ENCODE data around the gene GOLPH3L.

Gene GOLPH3L

GRCh38 chr1:150621497-150622302 lies 75.3 kb downstream of the GOLPH3L start:
- peak; percentile 11 for DNase-seq (ENCODE audit: low read depth)
- peak; percentile 64 for TF ChIP-seq CTCF (IDR thresholded peaks at IDR 0.05; ENCODE audit: control insufficient read depth, extremely low read depth, insufficient read depth)
- H3K4me3 ChIP-seq (ENCODE audit: low read depth, low read length) = no peak overlapping the region

GRCh38 chr1:150620919-150621318 lies 76.0 kb downstream of the GOLPH3L start:
- H3K4me3 ChIP-seq (ENCODE audit: low read depth, low read length) = no peak overlapping the region
- no peak for TF ChIP-seq CTCF (IDR thresholded peaks at IDR 0.05; ENCODE audit: control insufficient read depth, extremely low read depth, insufficient read depth)
- DNase-seq (ENCODE audit: low read depth) = no peak

DNA sequence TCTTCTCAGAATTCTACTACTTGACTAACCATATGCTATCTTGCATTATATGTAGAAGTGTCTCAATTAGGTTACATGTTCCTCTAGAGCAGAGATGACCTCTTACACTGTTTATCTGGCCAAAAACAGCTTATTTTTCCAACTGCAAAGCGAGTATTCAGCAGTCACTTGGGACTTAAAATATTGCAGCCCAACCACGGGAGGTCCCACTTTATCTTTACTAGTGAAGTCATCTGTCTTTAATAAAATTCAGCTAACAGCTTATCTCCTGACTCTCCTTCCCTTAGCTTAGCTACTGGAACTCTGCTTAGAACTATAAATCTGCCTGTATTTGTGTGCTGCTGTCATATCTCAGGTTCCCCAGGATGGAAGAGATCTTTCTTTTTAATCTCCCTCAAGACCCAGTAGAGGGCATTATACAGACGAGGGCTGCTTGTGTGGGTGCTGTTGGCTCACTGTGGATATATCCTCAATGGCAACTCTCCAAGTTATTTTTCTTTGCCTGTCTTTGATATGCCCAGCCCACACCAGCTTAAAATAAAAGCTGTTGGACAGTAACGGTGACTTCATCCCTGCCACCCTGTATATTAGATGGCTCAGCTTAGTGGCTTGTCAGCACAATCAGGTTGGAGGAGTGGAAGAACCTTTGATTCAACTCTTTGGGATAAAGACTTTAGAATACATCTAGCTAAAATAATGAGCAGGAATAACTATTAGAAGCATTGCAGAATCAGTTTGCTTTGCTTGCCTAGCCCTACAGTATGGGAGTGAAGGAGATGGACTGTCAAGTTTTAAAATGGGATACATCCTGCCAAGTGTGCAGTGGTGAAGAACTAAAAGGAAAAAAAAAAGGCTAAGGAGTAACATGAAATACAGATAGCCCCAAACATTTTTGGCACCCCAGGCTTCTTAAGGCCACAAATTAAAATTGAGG lies 77.1 kb downstream of the GOLPH3L start:
- peak; percentile 78 for DNase-seq (ENCODE audit: low read depth)
- TF ChIP-seq CTCF (IDR thresholded peaks at IDR 0.05; ENCODE audit: control insufficient read depth, extremely low read depth, insufficient read depth) = peak; percentile 70
- H3K4me3 ChIP-seq (ENCODE audit: low read depth, low read length) = no peak overlapping the region

DNA sequence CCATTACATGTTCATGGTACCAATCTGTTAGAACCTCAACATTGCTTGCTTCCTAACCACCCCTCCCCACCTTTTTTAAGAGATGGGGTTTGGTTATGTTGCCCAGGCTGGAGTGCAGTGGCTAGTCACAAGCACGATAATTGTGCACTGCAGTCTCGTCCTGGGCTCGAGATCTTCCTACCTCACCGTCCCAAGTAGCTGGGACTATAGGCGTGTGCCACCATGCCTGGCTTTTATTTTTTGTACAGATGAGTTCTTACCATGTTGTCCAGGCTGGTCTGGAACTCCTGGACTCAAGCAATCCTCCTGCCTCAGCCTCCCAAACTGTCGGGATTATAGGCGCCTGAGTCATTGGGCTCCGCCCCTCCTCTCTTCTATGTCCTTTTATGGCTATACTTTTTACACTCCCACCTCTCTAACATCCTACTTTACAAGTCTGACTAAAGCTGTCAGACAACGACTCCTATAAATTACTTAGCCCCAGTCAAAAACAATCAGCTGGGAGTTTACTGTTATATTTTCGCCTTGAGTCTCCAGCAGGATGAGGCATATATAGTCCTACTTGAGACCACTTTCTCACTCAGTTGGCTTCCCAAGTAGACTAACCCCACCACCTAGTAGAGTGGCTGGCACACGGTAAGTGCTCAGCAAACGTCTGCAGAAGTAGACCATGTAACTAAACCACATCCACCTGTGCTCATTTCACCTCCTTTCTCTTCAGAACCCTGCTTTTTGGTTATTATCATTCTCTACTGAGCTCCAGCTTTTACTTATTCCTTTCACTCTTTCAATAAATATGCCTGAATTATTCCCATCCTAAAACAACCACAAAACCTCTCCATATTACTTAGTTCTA lies 81.4 kb downstream of the GOLPH3L start:
- TF ChIP-seq CTCF (IDR thresholded peaks at IDR 0.05; ENCODE audit: control insufficient read depth, extremely low read depth, insufficient read depth) = no peak
- no peak overlapping the region for H3K4me3 ChIP-seq (ENCODE audit: low read depth, low read length)
- no peak for DNase-seq (ENCODE audit: low read depth)

- no peak for TF ChIP-seq CTCF (IDR thresholded peaks at IDR 0.05; ENCODE audit: control insufficient read depth, extremely low read depth, insufficient read depth)
- H3K4me3 ChIP-seq (ENCODE audit: low read depth, low read length) = no peak overlapping the region
- DNase-seq (ENCODE audit: low read depth) = peak; percentile 76
Measured at GRCh38 chr1:150613061-150613920, 83.7 kb downstream of the GOLPH3L start.

DNA sequence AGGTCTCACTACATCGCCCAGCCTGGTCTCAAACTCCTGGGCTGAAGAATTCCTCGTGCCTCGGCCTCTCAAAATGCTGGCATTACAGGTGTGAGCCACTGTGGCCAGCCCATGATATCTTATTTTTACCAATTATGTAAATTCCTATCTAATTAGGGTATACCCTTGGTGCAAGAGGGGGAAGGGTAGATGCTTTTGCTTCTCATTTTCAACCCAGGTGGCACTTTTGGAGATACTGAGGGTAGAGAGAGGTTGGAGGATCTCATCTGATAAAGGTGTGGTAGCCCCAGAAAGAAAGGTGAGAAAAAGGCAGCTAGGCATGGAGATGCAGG lies 85.0 kb downstream of the GOLPH3L start:
- TF ChIP-seq CTCF (IDR thresholded peaks at IDR 0.05; ENCODE audit: control insufficient read depth, extremely low read depth, insufficient read depth) = no peak
- no peak overlapping the region for H3K4me3 ChIP-seq (ENCODE audit: low read depth, low read length)
- DNase-seq (ENCODE audit: low read depth) = no peak
